ENCODE data around the gene TMEM208.

GRCh38 chr16:67209565-67209964 is 17.4 kb upstream of the TMEM208 start:
- no peak for TF ChIP-seq POLR2A (IDR thresholded peaks at IDR 0.05; ENCODE audit: control extremely low read depth in 1 of 2, low read depth in 2 of 2, low read length in 2 of 2)
- TF ChIP-seq RXRA (IDR thresholded peaks at IDR 0.05; ENCODE audit: insufficient read depth, low read depth, low read length) = no peak
- no peak for TF ChIP-seq RAD21 (IDR thresholded peaks at IDR 0.05 in 1 of 2, conservative IDR thresholded peaks at IDR 0.05 in 1 of 2; ENCODE audit: low read depth in 2 of 2, low read length in 2 of 2)
- no peak for TF ChIP-seq SP1 (IDR thresholded peaks at IDR 0.05; ENCODE audit: low read depth, low read length)
- no peak for TF ChIP-seq POLR2AphosphoS5 (IDR thresholded peaks at IDR 0.05; ENCODE audit: low read depth, low read length)
- TF ChIP-seq ATF3 (IDR thresholded peaks at IDR 0.05; ENCODE audit: insufficient read depth, low read depth, low read length) = no peak
- no peak for TF ChIP-seq CHD2 (IDR thresholded peaks at IDR 0.05; ENCODE audit: low read length)
- no peak for TF ChIP-seq EZH2 (IDR thresholded peaks at IDR 0.05; ENCODE audit: low read depth, low read length, severe bottlenecking)
- TF ChIP-seq, protein P1, sequence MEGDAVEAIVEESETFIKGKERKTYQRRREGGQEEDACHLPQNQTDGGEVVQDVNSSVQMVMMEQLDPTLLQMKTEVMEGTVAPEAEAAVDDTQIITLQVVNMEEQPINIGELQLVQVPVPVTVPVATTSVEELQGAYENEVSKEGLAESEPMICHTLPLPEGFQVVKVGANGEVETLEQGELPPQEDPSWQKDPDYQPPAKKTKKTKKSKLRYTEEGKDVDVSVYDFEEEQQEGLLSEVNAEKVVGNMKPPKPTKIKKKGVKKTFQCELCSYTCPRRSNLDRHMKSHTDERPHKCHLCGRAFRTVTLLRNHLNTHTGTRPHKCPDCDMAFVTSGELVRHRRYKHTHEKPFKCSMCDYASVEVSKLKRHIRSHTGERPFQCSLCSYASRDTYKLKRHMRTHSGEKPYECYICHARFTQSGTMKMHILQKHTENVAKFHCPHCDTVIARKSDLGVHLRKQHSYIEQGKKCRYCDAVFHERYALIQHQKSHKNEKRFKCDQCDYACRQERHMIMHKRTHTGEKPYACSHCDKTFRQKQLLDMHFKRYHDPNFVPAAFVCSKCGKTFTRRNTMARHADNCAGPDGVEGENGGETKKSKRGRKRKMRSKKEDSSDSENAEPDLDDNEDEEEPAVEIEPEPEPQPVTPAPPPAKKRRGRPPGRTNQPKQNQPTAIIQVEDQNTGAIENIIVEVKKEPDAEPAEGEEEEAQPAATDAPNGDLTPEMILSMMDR (IDR thresholded peaks at IDR 0.05; ENCODE audit: control extremely low read depth in 1 of 3, insufficient read depth in 1 of 3, low read depth in 1 of 3, low read length in 3 of 3) = no peak
- TF ChIP-seq FOSL1 (IDR thresholded peaks at IDR 0.05; ENCODE audit: insufficient read depth, low read depth, low read length) = no peak
